Measurements from ENCODE around the gene MBD4. TPM values are rescaled to one million over a fixed set of nuclear protein-coding genes. Genes with fewer than 3 reads are reported as not detected.

The MBD4 gene
- total RNA-seq, 1 donor from 2014 or later: 38.8 TPM

DNA sequence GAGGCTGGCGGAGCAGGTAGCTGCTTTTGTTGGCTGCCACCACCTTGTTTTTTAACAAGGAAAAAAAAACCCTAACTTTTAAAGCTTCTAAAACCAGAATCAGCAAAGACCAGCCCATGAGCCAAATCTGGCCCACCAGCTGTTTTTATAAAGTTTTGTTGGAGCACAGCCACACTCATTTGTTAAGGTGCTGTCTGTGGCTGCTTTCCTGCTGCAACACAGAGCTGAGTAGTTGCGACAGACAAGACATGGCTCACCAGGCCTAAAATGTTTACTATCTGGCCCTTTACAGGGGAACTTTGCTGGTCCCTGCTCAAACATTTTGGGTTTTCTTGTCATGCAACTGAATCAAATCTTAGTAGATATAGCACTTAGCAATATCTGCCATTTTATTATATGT, 30.2 kb downstream of the MBD4 start:
- Histone ChIP-seq H3K36me3 (no peaks in the 10 kb centered on the region), H3K4me3 (no peak overlapping the region), H3K27ac (no peak overlapping the region), H3K9me3 (no peaks in the 10 kb centered on the region), H3K27me3 (ENCODE audit: low read depth) (no peaks in the 10 kb centered on the region), H3K4me1 (no peaks in the 10 kb centered on the region)
- no peak for TF ChIP-seq CTCF (IDR thresholded peaks at IDR 0.05)
- DNase-seq (no peak), ATAC-seq (no peak)
- intact Hi-C loops (cut with DNase I): no loop called here

- Histone ChIP-seq H3K36me3 (no peaks in the 10 kb centered on the region), H3K9me3 (no peaks in the 10 kb centered on the region), H3K27ac (no peak overlapping the region), H3K4me1 (peaks cover 10% of the 10 kb centered on the region), H3K4me3 (no peak overlapping the region), H3K27me3 (ENCODE audit: low read depth) (no peaks in the 10 kb centered on the region)
- DNase-seq (no peak), ATAC-seq (no peak)
- no peak for TF ChIP-seq CTCF (IDR thresholded peaks at IDR 0.05)
- intact Hi-C loops (cut with DNase I): no loop called here
Observed at GRCh38 chr3:129404610-129405009, 35.1 kb downstream of the MBD4 start.

GRCh38 chr3:129404130-129404529, 35.6 kb downstream of the MBD4 start:
- no peak for ATAC-seq
- Histone ChIP-seq H3K27me3 (ENCODE audit: low read depth) (no peaks in the 10 kb centered on the region), H3K9me3 (no peaks in the 10 kb centered on the region), H3K4me1 (peaks cover 10% of the 10 kb centered on the region), H3K4me3 (no peak overlapping the region), H3K36me3 (no peaks in the 10 kb centered on the region), H3K27ac (no peak overlapping the region)
- TF ChIP-seq CTCF (IDR thresholded peaks at IDR 0.05): no peak
- intact Hi-C loops (cut with DNase I): no loop called here
- DNase-seq: no peak

DNA sequence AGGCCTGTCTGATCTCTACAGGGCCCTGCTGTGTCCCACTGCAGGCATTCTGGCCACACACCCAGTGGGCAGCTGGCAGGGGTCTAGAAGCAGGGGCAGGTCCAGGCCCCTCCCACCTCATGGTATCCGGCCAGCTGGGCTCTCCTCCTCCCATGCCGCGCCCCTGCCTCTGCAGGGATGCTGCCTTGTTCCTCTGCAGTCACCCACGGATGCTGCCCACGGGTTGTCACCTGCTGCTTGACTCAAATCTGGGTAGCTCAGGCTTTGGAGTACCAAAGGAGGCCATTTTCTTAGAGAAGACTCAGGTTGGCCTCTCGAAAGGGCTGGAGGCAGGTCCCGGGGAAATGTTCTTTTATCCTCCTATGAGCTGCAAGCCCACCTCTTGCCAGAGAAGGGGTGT, 36.3 kb downstream of the MBD4 start:
- no peak for ATAC-seq

DNA sequence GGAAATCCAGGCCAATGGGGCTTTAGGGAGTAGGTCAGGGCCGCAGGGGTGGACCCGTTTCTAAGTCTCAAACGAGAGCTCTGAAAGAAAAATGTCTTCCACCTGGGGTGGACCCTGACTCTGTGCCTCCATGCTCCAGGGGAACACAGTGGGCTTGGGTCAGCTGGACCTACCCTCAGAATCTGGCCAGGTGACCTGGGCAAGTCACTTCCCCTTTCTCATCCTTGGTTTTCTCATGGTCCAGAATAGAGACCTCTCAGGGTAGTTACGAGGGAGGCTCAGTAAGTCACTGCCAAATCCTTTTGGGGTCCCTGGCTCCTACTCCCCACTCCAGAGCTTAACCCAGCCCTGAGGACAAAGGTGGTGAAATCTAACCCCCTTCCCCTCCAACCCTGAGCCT, 37.1 kb downstream of the MBD4 start:
- no peaks in the 10 kb centered on the region for H3K36me3 ChIP-seq
- no peaks in the 10 kb centered on the region for H3K9me3 ChIP-seq
- DNase-seq: no peak
- no peak for ATAC-seq
- no peak for TF ChIP-seq CTCF (IDR thresholded peaks at IDR 0.05)
- no peak overlapping the region for H3K4me3 ChIP-seq
- intact Hi-C loops (cut with DNase I): no loop called here
- no peaks in the 10 kb centered on the region for H3K27me3 ChIP-seq (ENCODE audit: low read depth)
- no peak overlapping the region for H3K27ac ChIP-seq
- peaks cover 21% of the 10 kb centered on the region for H3K4me1 ChIP-seq

More for the DNA sequence above, 36.3 kb downstream of the MBD4 start:
- Histone ChIP-seq H3K9me3 (no peaks in the 10 kb centered on the region), H3K4me3 (no peak overlapping the region), H3K27me3 (ENCODE audit: low read depth) (no peaks in the 10 kb centered on the region), H3K27ac (no peak overlapping the region), H3K4me1 (peaks cover 13% of the 10 kb centered on the region), H3K36me3 (no peaks in the 10 kb centered on the region)
- intact Hi-C loops (cut with DNase I): no loop called here
- DNase-seq: no peak
- no peak for TF ChIP-seq CTCF (IDR thresholded peaks at IDR 0.05)

DNA sequence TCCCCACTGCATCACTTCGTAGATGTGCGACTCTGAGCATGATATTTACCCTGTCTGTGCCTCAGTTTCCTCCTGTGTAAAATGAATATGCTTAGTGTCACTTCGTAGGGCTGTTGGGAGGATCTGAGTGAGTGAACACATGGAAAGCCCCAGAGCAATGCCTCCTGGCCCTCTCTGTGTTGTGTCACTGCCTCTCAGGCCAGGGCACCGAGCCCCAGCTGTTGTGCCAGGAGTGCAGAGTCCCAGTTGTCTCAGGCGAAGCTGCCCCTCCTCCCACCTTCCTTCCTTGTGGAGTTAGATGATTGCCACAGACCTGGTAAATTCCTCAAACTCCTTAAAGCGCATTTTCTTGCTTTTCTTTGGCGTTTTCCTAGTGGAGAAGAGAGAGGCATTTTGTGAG, 37.5 kb downstream of the MBD4 start:
- Histone ChIP-seq H3K27me3 (ENCODE audit: low read depth) (no peaks in the 10 kb centered on the region), H3K9me3 (no peaks in the 10 kb centered on the region), H3K36me3 (no peaks in the 10 kb centered on the region), H3K27ac (no peak overlapping the region), H3K4me3 (no peak overlapping the region), H3K4me1 (peaks cover 23% of the 10 kb centered on the region)
- no peak for ATAC-seq
- DNase-seq: no peak
- intact Hi-C loops (cut with DNase I): no loop called here
- no peak for TF ChIP-seq CTCF (IDR thresholded peaks at IDR 0.05)
